ENCODE data around the gene KRT27. TPM values are rescaled to one million over a fixed set of nuclear protein-coding genes. Genes with fewer than 3 reads are reported as not detected.

Gene KRT27
- total RNA-seq, 2 experiments from 2014 or later, result not detected

- H3K79me2 ChIP-seq (ENCODE audit: insufficient read depth, low read depth, low read length), result no peaks in the 10 kb centered on the region
- CTCF ChIA-PET (ENCODE audit: unreplicated experiment), result no interaction called here
- BruUV-seq (replicated peaks), result no TSS peak
Observed at GRCh38 chr17:40824015-40824832, 41.9 kb upstream of the KRT27 start.

GRCh38 chr17:40822132-40822812 lies 39.9 kb upstream of the KRT27 start, which contains the start of gene KRT10:
Gene KRT10 (minus strand): TSS chr17:40822614. CDS start chr17:40822585, 29 bp downstream.
- intact Hi-C loops (cut with micrococcal nuclease; ENCODE audit: unreplicated experiment), result no loop called here
- Histone ChIP-seq H2AFZ (ENCODE audit: low read length) (no peak within 1 kb of the TSS), H3K4me3 (ENCODE audit: low read depth, low read length, poor library complexity, severe bottlenecking) (no peak within 1 kb of the TSS), H3K4me2 (ENCODE audit: low read length) (no peak within 1 kb of the TSS), H3K9me3 (ENCODE audit: low read length) (no peaks in the 10 kb centered on the region), H4K20me1 (ENCODE audit: insufficient read depth, low read length) (no peaks in the 10 kb centered on the region), H3K9me2 (ENCODE audit: insufficient read depth, low read length) (no peaks in the 10 kb centered on the region), H3K36me3 (ENCODE audit: insufficient read depth, low read length) (peaks cover 7% of the 10 kb centered on the region), H3K27ac (ENCODE audit: low read depth, low read length, poor library complexity, severe bottlenecking) (no peak within 1 kb of the TSS), H3K4me1 (ENCODE audit: insufficient read depth, low read length, poor library complexity, severe bottlenecking) (peaks cover 8% of the 10 kb centered on the region), H3K79me2 (ENCODE audit: insufficient read depth, low read depth, low read length) (peaks cover 9% of the 10 kb centered on the region; the same call in 1 of the 2 replicates)
- no TSS peak for BruUV-seq (replicated peaks)
- CTCF ChIA-PET (ENCODE audit: unreplicated experiment), result no interaction called here
- no peak for DNase-seq (ENCODE audit: low spot score)
- TF ChIP-seq EZH2phosphoT487 (IDR thresholded peaks at IDR 0.05; ENCODE audit: borderline replicate concordance, low read depth, low read length), result no peak
- TF ChIP-seq CTCF (conservative IDR thresholded peaks at IDR 0.05; ENCODE audit: low read length), result no peak
- POLR2A ChIA-PET, result no interaction called here

More at GRCh38 chr17:40824015-40824832, 41.9 kb upstream of the KRT27 start:
- intact Hi-C loops (cut with micrococcal nuclease; ENCODE audit: unreplicated experiment), result no loop called here
- POLR2A ChIA-PET, result no interaction called here
- no peak overlapping the region for H3K4me3 ChIP-seq (ENCODE audit: low read depth, low read length, poor library complexity, severe bottlenecking)
- no peak overlapping the region for H2AFZ ChIP-seq (ENCODE audit: low read length)
- H3K9me3 ChIP-seq (ENCODE audit: low read length), result no peaks in the 10 kb centered on the region
- H3K4me1 ChIP-seq (ENCODE audit: insufficient read depth, low read length, poor library complexity, severe bottlenecking), result peaks cover 4% of the 10 kb centered on the region
- no peak for DNase-seq (ENCODE audit: low spot score)
- H3K36me3 ChIP-seq (ENCODE audit: insufficient read depth, low read length), result no peaks in the 10 kb centered on the region; the same call in 1 of the 2 replicates
- no peak overlapping the region for H3K27ac ChIP-seq (ENCODE audit: low read depth, low read length, poor library complexity, severe bottlenecking)
- TF ChIP-seq CTCF (conservative IDR thresholded peaks at IDR 0.05; ENCODE audit: low read length) (no peak), EZH2phosphoT487 (IDR thresholded peaks at IDR 0.05; ENCODE audit: borderline replicate concordance, low read depth, low read length) (no peak)
- no peaks in the 10 kb centered on the region for H4K20me1 ChIP-seq (ENCODE audit: insufficient read depth, low read length)
- no peaks in the 10 kb centered on the region for H3K9me2 ChIP-seq (ENCODE audit: insufficient read depth, low read length)
- no peak overlapping the region for H3K4me2 ChIP-seq (ENCODE audit: low read length)

Measured in OCI-LY7 (cell line).